Activated CD8-positive, alpha-beta memory T cell treated with anti-CD3 and anti-CD28 coated beads, Interleukin-2, amount 10 ng/mL, durations not matched to agents 7 days and 5 days (primary cell): ENCODE results near the gene STK10. TPM values are rescaled to one million over a fixed set of nuclear protein-coding genes. Genes with fewer than 3 reads are reported as not detected.
"Not testable (repeated sequence)": the region's sequence is repeated elsewhere in the genome, so short reads cannot be mapped to it uniquely, and the experiment has no call there.

Source experiments
- ATAC-seq: fragments of 150-1000 bp; cut with Tn5 transposase; one replicate; pipeline ENCODE4 v1.10.0; 2021; ENCODE audit warnings: moderate library complexity
- CTCF ChIA-PET: fragments of 350-600 bp; sonication (Branson Sonifier 250); formaldehyde crosslinking; loops from one replicate; lab custom pipeline; 2021; ENCODE audit warnings: antibody characterized with exemption; lab: Charles Lee
- DNase-seq: peaks from one replicate; pipeline ENCODE4 v3.0.0-alpha.2; 2020
- H3K27ac Mint-ChIP-seq: one replicate; pipeline ENCODE4 v1.8.0; 2021; ENCODE audit warnings: mild to moderate bottlenecking, mixed read lengths
- H3K27me3 Mint-ChIP-seq: one replicate; pipeline ENCODE4 v1.8.0; 2021; ENCODE audit warnings: mixed read lengths
- H3K36me3 Mint-ChIP-seq: one replicate; pipeline ENCODE4 v1.8.0; 2021; ENCODE audit warnings: mild to moderate bottlenecking, mixed read lengths
- H3K4me1 Mint-ChIP-seq: one replicate; pipeline ENCODE4 v1.8.0; 2021; ENCODE audit warnings: mixed read lengths
- H3K4me3 Mint-ChIP-seq: one replicate; pipeline ENCODE4 v1.8.0; 2021; ENCODE audit warnings: mild to moderate bottlenecking, moderate library complexity, mixed read lengths
- H3K9me3 Mint-ChIP-seq: one replicate; pipeline ENCODE4 v1.8.0; 2022; ENCODE audit warnings: low read depth, mixed read lengths
- total RNA-seq, 2 experiments: library from RNA; stranded (reverse); gene quantifications; one replicate each; pipeline ENCODE4 v1.2.3, GENCODE V29; 2021

The STK10 gene
- total RNA-seq, 2 experiments from 2014 or later, result 223 to 327 TPM

DNA sequence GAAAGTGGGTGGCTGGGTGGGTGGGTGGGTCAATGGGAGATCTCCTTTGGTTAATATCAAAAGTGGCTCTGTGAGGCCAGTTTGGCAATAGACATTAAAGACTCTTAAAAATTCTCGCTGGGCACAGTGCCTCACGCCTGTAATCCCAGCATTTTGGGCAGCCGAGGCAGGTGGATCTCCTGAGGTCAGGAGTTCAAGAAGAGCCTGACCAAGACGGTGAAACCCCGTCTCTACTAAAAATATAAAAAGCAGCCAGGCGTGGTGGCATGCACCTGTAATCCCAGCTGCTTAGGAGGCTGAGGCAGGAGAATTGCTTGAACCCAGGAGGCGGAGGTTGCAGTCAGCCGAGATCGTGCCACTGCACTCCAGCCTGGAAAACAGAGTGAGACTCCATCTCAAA lies 32.9 kb downstream of the STK10 start:
- not testable (repeated sequence) for DNase-seq, H3K27ac Mint-ChIP-seq, ATAC-seq, H3K9me3 Mint-ChIP-seq, H3K4me3 Mint-ChIP-seq, H3K27me3 Mint-ChIP-seq
- Mint-ChIP-seq H3K4me1 (peaks cover 66% of the 10 kb centered on the region), H3K36me3 (peaks cover 68% of the 10 kb centered on the region)
- CTCF ChIA-PET, result interaction anchor here (0.6 to 1.6 kb wide), 4 partner anchors 14 to 128 kb away, joined by 3 to 6 read pairs (median 3); partner anchors contain the start of genes STK10 and UBTD2

- DNase-seq (no peak), ATAC-seq (no peak)
- no peak overlapping the region for H3K4me3 Mint-ChIP-seq
- H3K4me1 Mint-ChIP-seq, result peaks cover 70% of the 10 kb centered on the region
- peak overlapping the region; percentile 41 for H3K27ac Mint-ChIP-seq
- no peaks in the 10 kb centered on the region for H3K27me3 Mint-ChIP-seq
- peaks cover 70% of the 10 kb centered on the region for H3K36me3 Mint-ChIP-seq
- no peaks in the 10 kb centered on the region for H3K9me3 Mint-ChIP-seq
- CTCF ChIA-PET, result no interaction called here
These were observed 34.3 kb downstream of the STK10 start for GRCh38 chr5:172153695-172154094.

DNA sequence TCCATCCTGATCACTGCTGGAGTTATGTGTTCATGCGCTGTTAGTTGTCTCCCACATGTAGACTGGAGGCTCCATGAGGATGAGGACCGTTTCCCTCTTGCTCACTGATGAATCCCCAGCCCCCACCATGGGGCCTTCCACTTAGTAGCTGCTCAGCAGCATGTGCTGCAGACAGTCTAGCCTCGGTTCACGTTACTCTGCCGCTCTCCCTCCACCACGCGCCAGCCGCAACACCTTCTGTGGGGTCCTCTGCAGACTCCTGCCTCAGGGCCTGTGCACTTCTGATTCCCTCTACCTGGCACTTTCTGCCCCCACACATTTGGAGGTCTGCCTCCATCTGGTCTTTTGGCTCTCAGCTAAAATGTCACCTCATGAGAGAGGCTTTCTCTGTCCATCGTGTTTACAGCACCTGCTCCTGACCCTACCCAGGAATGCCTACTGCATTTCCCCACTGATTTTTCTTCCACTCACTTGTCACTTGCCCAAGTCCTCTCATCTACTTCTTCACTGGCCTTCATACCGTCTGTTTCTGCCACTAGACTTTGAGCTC lies 36.3 kb downstream of the STK10 start:
- ATAC-seq (no peak), DNase-seq (no peak)
- H3K4me3 Mint-ChIP-seq, result peak overlapping the region; percentile 56
- H3K4me1 Mint-ChIP-seq, result peaks cover 65% of the 10 kb centered on the region
- no peaks in the 10 kb centered on the region for H3K9me3 Mint-ChIP-seq
- peak overlapping the region; percentile 85 for H3K27ac Mint-ChIP-seq
- CTCF ChIA-PET, result interaction anchor here (0.9 to 1.5 kb wide), 5 partner anchors 10 to 38 kb away, joined by 3 to 6 read pairs (median 3); no protein-coding TSS in a partner anchor
- peaks cover 73% of the 10 kb centered on the region for H3K36me3 Mint-ChIP-seq
- H3K27me3 Mint-ChIP-seq, result no peaks in the 10 kb centered on the region

DNA sequence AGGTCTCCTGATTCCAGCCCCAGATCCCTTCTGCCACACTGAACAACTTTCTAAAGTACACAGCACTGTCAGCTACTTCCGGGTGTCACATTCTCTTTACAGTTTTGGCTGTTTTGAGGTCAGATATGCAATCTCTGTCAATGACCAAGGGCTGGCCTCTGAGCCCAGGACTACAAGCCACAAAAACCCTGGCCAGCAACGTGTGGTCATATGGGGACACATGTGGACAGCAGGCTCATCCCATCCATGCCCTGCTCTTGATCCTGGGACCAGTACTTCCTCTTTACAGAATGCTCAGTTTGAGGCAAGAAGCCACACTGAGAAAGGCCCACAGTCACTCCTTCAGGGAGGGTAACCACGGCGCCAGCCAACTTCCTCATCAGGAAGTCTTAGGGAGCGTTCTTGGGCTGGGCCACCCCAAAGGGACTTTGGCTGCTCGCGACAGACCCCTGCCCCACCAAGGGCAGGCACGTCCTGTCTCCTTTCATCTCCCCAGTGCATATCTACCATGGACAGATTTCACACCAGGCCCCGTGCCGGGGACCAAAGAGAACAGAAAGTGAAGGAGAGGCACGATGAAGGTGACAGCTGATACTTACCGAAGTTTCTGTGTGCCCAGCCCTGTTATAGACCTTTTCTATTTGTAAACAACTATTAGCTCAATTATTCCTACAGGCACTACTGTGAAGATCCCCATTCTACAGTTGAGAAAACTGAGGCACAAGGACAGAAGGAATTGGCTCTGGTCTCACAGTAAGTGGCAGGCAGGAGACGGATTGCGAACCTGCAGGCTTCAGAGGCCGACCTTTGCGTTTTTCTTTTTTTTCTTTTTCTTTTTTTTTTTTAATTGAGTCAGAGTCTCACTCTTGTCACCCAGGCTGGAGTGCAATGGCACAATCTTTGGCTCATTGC lies 37.3 kb downstream of the STK10 start:
- ATAC-seq, result peak; percentile 83
- CTCF ChIA-PET, result interaction anchor here (0.8 to 2.2 kb wide), 4 partner anchors 12 to 132 kb away, joined by 3 to 6 read pairs (median 3); partner anchors contain the start of gene STK10
- H3K27me3 Mint-ChIP-seq, result no peaks in the 10 kb centered on the region
- H3K27ac Mint-ChIP-seq, result peak overlapping the region; percentile 85
- peaks cover 71% of the 10 kb centered on the region for H3K36me3 Mint-ChIP-seq
- peak overlapping the region; percentile 56 for H3K4me3 Mint-ChIP-seq
- peaks cover 69% of the 10 kb centered on the region for H3K4me1 Mint-ChIP-seq
- no peaks in the 10 kb centered on the region for H3K9me3 Mint-ChIP-seq
- peak; percentile 64 for DNase-seq

DNA sequence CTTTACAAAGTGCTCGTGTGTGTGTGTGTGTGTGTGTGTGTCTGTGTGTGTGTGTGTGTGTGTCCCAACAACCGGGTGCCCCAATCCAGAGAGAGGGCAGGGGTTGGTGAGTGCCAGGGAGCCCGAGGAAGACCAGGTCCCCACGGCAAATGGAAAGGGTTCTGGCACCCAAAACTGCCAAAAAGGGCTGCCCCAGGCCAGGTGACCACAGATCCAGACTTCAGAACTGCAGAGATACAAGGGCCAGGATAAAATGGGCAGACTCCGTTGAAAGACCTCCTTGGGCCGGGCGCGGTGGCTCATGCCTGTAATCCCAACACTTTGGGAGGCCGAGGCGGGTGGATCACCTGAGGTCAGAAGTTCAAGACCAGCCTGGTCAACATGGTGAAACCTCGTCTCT lies 38.5 kb downstream of the STK10 start:
- Mint-ChIP-seq H3K4me1 (peaks cover 68% of the 10 kb centered on the region), H3K36me3 (peaks cover 65% of the 10 kb centered on the region)
- not testable (repeated sequence) for H3K27ac Mint-ChIP-seq, H3K9me3 Mint-ChIP-seq, DNase-seq, ATAC-seq, H3K4me3 Mint-ChIP-seq, H3K27me3 Mint-ChIP-seq
- CTCF ChIA-PET, result interaction anchor here (1.7 to 2.2 kb wide), 2 partner anchors 39 to 133 kb away, joined by 3 to 6 read pairs; partner anchors contain the start of gene STK10

DNA sequence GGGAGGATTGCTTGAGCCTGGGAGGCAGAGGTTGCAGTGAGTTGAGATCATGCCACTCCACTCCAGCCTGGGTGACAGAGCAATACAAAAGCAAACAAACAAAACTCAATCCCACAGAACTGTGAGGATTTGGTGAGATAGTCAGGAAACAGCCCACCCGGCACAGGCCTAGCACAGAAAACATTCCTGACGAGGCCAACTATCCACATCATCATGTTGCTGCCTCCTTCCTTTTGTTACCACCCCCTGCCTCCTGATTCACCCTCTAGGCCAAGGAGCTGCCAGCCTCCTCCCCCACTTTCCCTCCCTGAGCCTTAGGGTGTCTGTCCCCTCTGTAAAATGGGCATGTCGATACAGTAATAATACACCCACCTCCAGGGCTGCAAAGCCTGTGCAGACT lies 39.0 kb downstream of the STK10 start:
- peak overlapping the region; percentile 13 for H3K27ac Mint-ChIP-seq
- H3K36me3 Mint-ChIP-seq, result peaks cover 61% of the 10 kb centered on the region
- H3K4me3 Mint-ChIP-seq, result no peak overlapping the region

GRCh38 chr5:172148381-172148780 lies 39.6 kb downstream of the STK10 start:
- H3K9me3 Mint-ChIP-seq, result no peaks in the 10 kb centered on the region
- peaks cover 54% of the 10 kb centered on the region for H3K36me3 Mint-ChIP-seq
- no peaks in the 10 kb centered on the region for H3K27me3 Mint-ChIP-seq
- H3K27ac Mint-ChIP-seq, result no peak overlapping the region
- H3K4me3 Mint-ChIP-seq, result no peak overlapping the region
- DNase-seq, result no peak
- H3K4me1 Mint-ChIP-seq, result peaks cover 67% of the 10 kb centered on the region
- ATAC-seq, result no peak
- CTCF ChIA-PET, result no interaction called here

More for the DNA sequence above, 39.0 kb downstream of the STK10 start:
- CTCF ChIA-PET, result interaction anchor here (2.2 kb wide), 1 partner anchor 40 kb away, joined by 6 read pairs; the partner anchor contains the start of gene STK10
- Mint-ChIP-seq H3K27me3 (no peaks in the 10 kb centered on the region), H3K4me1 (peaks cover 66% of the 10 kb centered on the region), H3K9me3 (no peaks in the 10 kb centered on the region)
- DNase-seq (no peak), ATAC-seq (no peak)

GRCh38 chr5:172147857-172148256 lies 40.2 kb downstream of the STK10 start:
- Mint-ChIP-seq H3K27ac (peak overlapping the region; percentile 43), H3K9me3 (no peaks in the 10 kb centered on the region), H3K27me3 (no peaks in the 10 kb centered on the region), H3K36me3 (peaks cover 49% of the 10 kb centered on the region), H3K4me1 (peaks cover 66% of the 10 kb centered on the region), H3K4me3 (no peak overlapping the region)
- ATAC-seq, result no peak
- no peak for DNase-seq
- CTCF ChIA-PET, result interaction anchor here (0.8 kb wide), 1 partner anchor 40 kb away, joined by 3 read pairs; no protein-coding TSS in a partner anchor

DNA sequence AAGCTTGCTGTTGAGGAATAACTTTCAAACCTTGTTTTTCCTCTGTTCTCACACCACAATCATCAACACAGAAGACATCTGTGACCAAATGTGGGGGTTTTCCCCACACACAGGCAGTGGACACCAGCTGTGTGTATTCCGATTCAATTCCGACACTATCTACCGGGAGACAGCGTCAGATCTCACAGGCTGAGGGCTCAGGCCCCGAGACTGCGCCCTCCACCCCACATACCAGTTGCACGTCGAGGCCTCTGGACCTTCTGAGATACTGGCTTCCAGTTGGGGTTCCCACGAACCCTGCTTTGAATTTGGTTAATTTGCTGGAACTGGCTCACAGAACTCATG lies 41.3 kb downstream of the STK10 start:
- Mint-ChIP-seq H3K4me3 (no peak overlapping the region), H3K9me3 (no peaks in the 10 kb centered on the region), H3K27ac (no peak overlapping the region), H3K36me3 (peaks cover 43% of the 10 kb centered on the region), H3K27me3 (no peaks in the 10 kb centered on the region), H3K4me1 (peaks cover 64% of the 10 kb centered on the region)
- CTCF ChIA-PET, result no interaction called here
- DNase-seq, result no peak
- ATAC-seq, result no peak

DNA sequence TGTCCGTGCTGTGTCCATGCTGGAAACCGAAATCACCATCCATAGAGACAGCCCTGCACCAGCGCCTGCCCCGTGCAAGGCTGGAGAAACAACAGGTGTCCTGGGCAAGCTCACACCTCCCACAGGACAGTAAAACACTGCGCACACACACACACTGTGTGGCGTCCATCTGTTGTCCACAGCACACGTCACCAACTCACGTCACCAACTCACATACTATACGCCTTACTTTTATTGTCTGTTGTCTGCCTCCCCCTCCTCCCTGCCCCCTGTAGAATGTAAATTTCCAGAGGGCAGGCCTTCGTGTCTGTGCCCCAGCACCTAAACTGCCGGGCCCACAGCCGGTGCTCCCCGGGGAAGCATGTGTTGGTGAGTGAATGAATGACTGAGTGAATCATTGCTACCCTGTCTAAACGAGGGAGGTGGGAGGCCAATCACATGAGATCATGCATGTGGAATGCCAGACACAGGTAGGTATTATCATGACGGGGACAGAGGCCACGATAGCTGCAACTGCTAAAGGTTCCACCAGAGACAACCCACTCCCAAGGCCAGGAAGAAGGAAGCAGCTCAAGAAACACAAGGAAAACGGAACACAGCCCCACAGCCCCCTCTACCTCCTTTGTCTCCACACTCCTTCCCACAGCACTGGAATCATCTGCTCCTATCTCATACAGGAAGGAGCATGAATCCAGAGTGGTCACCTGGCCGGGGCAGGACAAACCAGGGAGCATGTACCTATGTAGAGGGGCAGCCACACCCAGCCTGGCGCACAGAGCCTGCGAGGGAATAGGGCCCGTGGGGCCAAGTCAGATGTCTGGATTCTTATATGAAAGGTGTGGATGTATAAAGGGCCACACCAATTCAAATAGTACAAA lies 41.9 kb downstream of the STK10 start:
- Mint-ChIP-seq H3K4me3 (no peak overlapping the region), H3K27ac (peak overlapping the region; percentile 6), H3K27me3 (no peaks in the 10 kb centered on the region), H3K4me1 (peaks cover 58% of the 10 kb centered on the region), H3K9me3 (no peaks in the 10 kb centered on the region), H3K36me3 (peaks cover 40% of the 10 kb centered on the region)
- CTCF ChIA-PET, result no interaction called here
- no peak for ATAC-seq
- no peak for DNase-seq

- Mint-ChIP-seq H3K4me3 (no peak overlapping the region), H3K9me3 (no peaks in the 10 kb centered on the region), H3K27me3 (no peaks in the 10 kb centered on the region), H3K4me1 (peaks cover 55% of the 10 kb centered on the region), H3K36me3 (peaks cover 37% of the 10 kb centered on the region), H3K27ac (no peak overlapping the region)
- no peak for ATAC-seq
- CTCF ChIA-PET, result no interaction called here
- DNase-seq, result no peak
These were observed 42.8 kb downstream of the STK10 start for GRCh38 chr5:172144931-172145869.

DNA sequence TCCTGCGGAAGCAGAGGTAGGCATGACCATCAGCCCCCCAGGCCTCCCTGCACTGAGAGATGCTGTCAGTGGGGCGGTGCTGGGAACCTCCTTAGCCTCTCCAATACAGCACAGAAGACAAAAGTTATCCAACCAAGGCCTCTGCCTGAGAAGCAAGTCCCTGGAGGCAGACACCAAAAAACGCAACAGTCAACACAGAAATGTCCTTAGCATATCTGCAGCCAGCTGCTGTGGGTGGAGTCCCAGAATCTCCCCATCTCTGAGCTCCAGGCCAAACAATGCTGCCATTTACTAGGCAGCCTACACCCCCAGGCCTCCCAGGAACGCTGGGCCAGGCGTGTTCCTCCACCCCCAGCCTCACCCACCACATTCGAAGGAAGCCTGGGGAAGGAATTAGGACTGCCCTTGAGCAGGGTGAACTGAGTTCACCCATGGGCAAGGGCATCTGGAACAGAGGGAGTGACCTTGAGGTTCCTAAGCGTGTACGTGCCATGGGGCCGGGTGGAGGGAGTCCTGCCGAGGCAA lies 43.7 kb downstream of the STK10 start:
- Mint-ChIP-seq H3K36me3 (peaks cover 43% of the 10 kb centered on the region), H3K27me3 (no peaks in the 10 kb centered on the region), H3K4me3 (no peak overlapping the region), H3K9me3 (no peaks in the 10 kb centered on the region), H3K27ac (peak overlapping the region; percentile 26), H3K4me1 (peaks cover 56% of the 10 kb centered on the region)
- ATAC-seq (no peak), DNase-seq (no peak)
- CTCF ChIA-PET, result no interaction called here
